SKM-1 (cell line): Measurements from ENCODE around the gene DNAH7.

Experiments
- DNase-seq: peaks from one replicate; lab custom pipeline; 2025; ENCODE audit not compliant: unreplicated experiment; lab: John Stamatoyannopoulos, UW

DNAH7 gene

GRCh38 chr2:196079052-196079451, 10.4 kb upstream of the DNAH7 start:
- DNase-seq: no peak

- DNase-seq: no peak
These were observed 9.2 kb upstream of the DNAH7 start for GRCh38 chr2:196077821-196078220.

GRCh38 chr2:196076778-196077568, 8.3 kb upstream of the DNAH7 start:
- no peak for DNase-seq

GRCh38 chr2:196075196-196075595, 6.6 kb upstream of the DNAH7 start:
- no peak for DNase-seq

- DNase-seq: no peak
These were observed 6.0 kb upstream of the DNAH7 start for GRCh38 chr2:196074631-196075030.

- DNase-seq: no peak
These were observed 4.9 kb upstream of the DNAH7 start for GRCh38 chr2:196073521-196073920.

GRCh38 chr2:196067088-196067382, 1.6 kb downstream of the DNAH7 start:
- no peak for DNase-seq

GRCh38 chr2:196066291-196067087, 2.1 kb downstream of the DNAH7 start:
- peak; percentile 4 for DNase-seq

GRCh38 chr2:196063773-196064172, 4.9 kb downstream of the DNAH7 start:
- DNase-seq: no peak

- DNase-seq: no peak
These were observed 9.1 kb downstream of the DNAH7 start for GRCh38 chr2:196059491-196059960.

- DNase-seq: no peak
These were observed 14.0 kb downstream of the DNAH7 start for GRCh38 chr2:196054631-196055030.

GRCh38 chr2:196046123-196046917, 22.3 kb downstream of the DNAH7 start:
- no peak for DNase-seq

- DNase-seq: no peak
These were observed 26.9 kb downstream of the DNAH7 start for GRCh38 chr2:196041786-196042185.

GRCh38 chr2:196040218-196040617, 28.4 kb downstream of the DNAH7 start:
- DNase-seq: no peak

GRCh38 chr2:196036442-196036841, 32.2 kb downstream of the DNAH7 start:
- DNase-seq: no peak

GRCh38 chr2:196018037-196018436, 50.6 kb downstream of the DNAH7 start:
- DNase-seq: no peak

- no peak for DNase-seq
These were observed 56.3 kb downstream of the DNAH7 start for GRCh38 chr2:196012314-196012713.

GRCh38 chr2:196000551-196000950, 68.1 kb downstream of the DNAH7 start:
- DNase-seq: no peak

GRCh38 chr2:195998070-195998469, 70.6 kb downstream of the DNAH7 start:
- no peak for DNase-seq

- no peak for DNase-seq
These were observed 73.1 kb downstream of the DNAH7 start for GRCh38 chr2:195995499-195995898.

- no peak for DNase-seq
These were observed 75.0 kb downstream of the DNAH7 start for GRCh38 chr2:195993623-195994022.

GRCh38 chr2:195985741-195986140, 82.9 kb downstream of the DNAH7 start:
- no peak for DNase-seq
